Ascending aorta (tissue), 2 donors: Measurements from ENCODE around the gene CD320. TPM values are rescaled to one million over a fixed set of nuclear protein-coding genes. Genes with fewer than 3 reads are reported as not detected.
"Not testable (repeated sequence)": the region's sequence is repeated elsewhere in the genome, so short reads cannot be mapped to it uniquely, and the experiment has no call there.

ENCODE experiments used
- DNase-seq, 2 donors: peaks; one replicate each; pipeline ENCODE4 v3.0.0-alpha.2; 2019; ENCODE audit warnings: low spot score in 2 of 2
- H3K27ac ChIP-seq, 2 donors: fragments of 200-600 bp; sonication (generic); one replicate each; pipeline ENCODE4 v1.5.1; 2016 to 2017; ENCODE audit warnings: mild to moderate bottlenecking in 1 of 2
- H3K27me3 ChIP-seq: fragments of 200-600 bp; sonication (generic); one replicate; pipeline ENCODE4 v1.5.1; 2017
- H3K36me3 ChIP-seq, 2 donors: fragments of 200-600 bp; sonication (generic); one replicate each; pipeline ENCODE4 v1.5.1; 2016
- H3K4me1 ChIP-seq, 2 donors: fragments of 200-600 bp; sonication (generic); one replicate each; pipeline ENCODE4 v1.5.1; 2016 to 2017; ENCODE audit warnings: mild to moderate bottlenecking in 1 of 2
- H3K4me3 ChIP-seq, 2 donors: fragments of 200-600 bp; sonication (generic); one replicate each; pipeline ENCODE4 v1.5.1; 2016 to 2017; ENCODE audit warnings: mild to moderate bottlenecking in 1 of 2
- H3K9me3 ChIP-seq, 2 donors: fragments of 200-600 bp; sonication (generic); one replicate each; pipeline ENCODE4 v1.5.1; 2016
- intact Hi-C: fragments of 100-400 bp; cut with DNase I; formaldehyde crosslinking; loops from one replicate; pipeline ENCODE4 v1.15.1; 2023
- total RNA-seq: library from RNA; depleted of rRNA; stranded (reverse); fragments of >200 nt; gene quantifications from one replicate; pipeline ENCODE4 v1.1.0, GENCODE V29; 2016
- TF ChIP-seq, protein P1 (sequence below), 3 experiments: fragments of 200-600 bp in 2 of 3; fragments of 450-650 bp in 1 of 3; sonication (generic) in 2 of 3; IDR thresholded peaks; one replicate each; pipeline ENCODE4 v1.5.1; 2016 to 2019; ENCODE audit warnings: antibody characterized with exemption in 3 of 3, mild to moderate bottlenecking in 1 of 3, moderate library complexity in 1 of 3

Gene CD320
- total RNA-seq, 1 donor from 2014 or later, result 263 TPM

DNA sequence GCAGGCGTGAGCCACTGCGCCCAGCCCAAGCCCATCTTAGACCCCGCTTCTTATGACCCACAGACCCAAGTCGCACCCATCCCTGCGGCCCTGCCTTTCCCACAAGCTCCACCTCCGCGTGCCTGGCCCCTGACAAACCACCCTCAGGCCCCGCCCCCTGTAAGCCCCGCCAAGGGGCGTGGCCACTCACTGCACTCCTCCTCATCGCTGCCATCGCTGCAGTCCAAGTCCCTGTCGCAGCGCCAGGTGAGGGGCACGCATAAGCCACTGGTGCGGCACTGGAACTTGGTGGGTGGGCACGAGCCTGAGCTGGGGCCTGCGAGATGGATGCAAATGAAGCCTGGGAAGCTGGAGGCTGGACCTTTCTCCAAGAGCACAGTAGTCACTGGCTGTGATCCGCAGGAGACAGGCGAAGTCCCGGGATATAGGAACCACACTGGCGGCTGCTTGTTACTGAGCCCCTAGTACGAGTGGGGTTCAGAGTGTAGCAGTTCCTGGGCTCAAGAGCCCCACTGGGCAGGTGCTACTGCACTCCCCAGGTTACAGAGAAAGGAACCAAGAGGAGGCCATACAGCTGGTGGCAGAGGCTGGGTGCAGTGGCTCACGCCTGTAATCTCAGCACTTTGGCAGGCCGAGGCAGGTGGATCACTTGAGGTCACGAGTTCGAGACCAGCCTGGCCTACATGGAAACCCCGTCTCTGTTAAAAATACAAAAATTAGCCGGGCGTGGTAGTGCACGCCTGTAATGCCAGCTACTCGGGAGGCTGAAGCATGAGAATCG, 3.1 kb downstream of the CD320 start:
- peak in 1 of 2 donors; percentile 62 for DNase-seq
- peaks cover 5 to 11% of the 10 kb centered on the region in 2 donors for H3K36me3 ChIP-seq
- no peaks in the 10 kb centered on the region for H3K9me3 ChIP-seq
- no peak overlapping the region for H3K27ac ChIP-seq
- H3K4me1 ChIP-seq, result peaks cover 4 to 11% of the 10 kb centered on the region in 2 donors
- intact Hi-C loops, result loop anchor here (5.0 kb wide), 1 partner anchor 678 kb away; the partner anchor contains the start of genes PET100 and XAB2
- TF ChIP-seq, protein P1, sequence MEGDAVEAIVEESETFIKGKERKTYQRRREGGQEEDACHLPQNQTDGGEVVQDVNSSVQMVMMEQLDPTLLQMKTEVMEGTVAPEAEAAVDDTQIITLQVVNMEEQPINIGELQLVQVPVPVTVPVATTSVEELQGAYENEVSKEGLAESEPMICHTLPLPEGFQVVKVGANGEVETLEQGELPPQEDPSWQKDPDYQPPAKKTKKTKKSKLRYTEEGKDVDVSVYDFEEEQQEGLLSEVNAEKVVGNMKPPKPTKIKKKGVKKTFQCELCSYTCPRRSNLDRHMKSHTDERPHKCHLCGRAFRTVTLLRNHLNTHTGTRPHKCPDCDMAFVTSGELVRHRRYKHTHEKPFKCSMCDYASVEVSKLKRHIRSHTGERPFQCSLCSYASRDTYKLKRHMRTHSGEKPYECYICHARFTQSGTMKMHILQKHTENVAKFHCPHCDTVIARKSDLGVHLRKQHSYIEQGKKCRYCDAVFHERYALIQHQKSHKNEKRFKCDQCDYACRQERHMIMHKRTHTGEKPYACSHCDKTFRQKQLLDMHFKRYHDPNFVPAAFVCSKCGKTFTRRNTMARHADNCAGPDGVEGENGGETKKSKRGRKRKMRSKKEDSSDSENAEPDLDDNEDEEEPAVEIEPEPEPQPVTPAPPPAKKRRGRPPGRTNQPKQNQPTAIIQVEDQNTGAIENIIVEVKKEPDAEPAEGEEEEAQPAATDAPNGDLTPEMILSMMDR (IDR thresholded peaks at IDR 0.05), result no peak
- no peaks in the 10 kb centered on the region for H3K27me3 ChIP-seq
- H3K4me3 ChIP-seq, result no peak overlapping the region

DNA sequence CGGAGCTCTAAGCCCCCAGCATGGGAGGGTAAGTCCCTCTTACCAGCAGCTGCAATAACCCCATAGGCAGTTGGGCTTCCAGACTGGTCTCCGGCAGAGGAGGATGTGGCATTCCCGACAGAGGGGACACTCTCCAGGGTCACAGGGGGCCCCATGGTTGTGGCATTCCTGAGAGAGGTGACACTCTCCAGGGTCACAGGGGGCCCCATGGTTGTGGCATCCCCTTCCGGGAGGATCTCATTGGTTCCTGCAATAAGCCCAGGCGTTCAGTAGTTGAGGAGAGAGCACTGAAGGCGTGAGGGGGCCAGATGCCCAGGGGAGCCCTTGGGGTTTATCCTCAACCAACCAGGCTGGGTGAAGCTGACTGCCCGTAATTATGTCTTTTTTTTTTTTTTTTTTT, 5.4 kb downstream of the CD320 start:
- intact Hi-C loops, result no loop called here
- no peaks in the 10 kb centered on the region for H3K27me3 ChIP-seq
- TF ChIP-seq, protein P1 (IDR thresholded peaks at IDR 0.05), result no peak

DNA sequence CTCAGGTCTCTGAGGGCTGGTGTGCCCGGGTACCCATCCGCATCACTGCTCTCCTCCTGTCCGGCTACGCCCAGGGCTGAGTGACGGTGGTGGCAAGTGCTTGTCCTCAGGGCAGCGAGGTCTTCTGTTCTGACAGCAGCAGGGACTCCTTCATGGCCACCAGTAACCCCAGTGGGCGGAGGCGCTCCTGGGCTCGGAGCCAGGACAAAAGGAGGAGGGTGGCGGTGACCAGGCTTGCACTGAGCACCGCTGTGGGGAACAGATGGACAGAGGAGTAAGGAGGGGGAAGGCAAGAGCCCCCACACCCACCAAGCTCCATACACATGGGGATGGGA, 5.8 kb downstream of the CD320 start:
- TF ChIP-seq, protein P1 (IDR thresholded peaks at IDR 0.05), result no peak
- no peaks in the 10 kb centered on the region for H3K9me3 ChIP-seq
- no peak overlapping the region for H3K4me3 ChIP-seq
- peaks cover 5 to 7% of the 10 kb centered on the region in 2 donors for H3K36me3 ChIP-seq
- no peaks in the 10 kb centered on the region for H3K27me3 ChIP-seq
- no peak overlapping the region for H3K27ac ChIP-seq
- intact Hi-C loops, result no loop called here
- DNase-seq, result peak in 1 of 2 donors; percentile 60
- peaks cover 0 to 2% of the 10 kb centered on the region in 2 donors for H3K4me1 ChIP-seq

More for the DNA sequence above, 5.4 kb downstream of the CD320 start:
- peak in 1 of 2 donors; percentile 52 for DNase-seq
- Histone ChIP-seq H3K4me1 (peaks cover 0 to 6% of the 10 kb centered on the region in 2 donors), H3K4me3 (no peak overlapping the region), H3K9me3 (no peaks in the 10 kb centered on the region), H3K36me3 (peaks cover 5 to 7% of the 10 kb centered on the region in 2 donors), H3K27ac (no peak overlapping the region)

DNA sequence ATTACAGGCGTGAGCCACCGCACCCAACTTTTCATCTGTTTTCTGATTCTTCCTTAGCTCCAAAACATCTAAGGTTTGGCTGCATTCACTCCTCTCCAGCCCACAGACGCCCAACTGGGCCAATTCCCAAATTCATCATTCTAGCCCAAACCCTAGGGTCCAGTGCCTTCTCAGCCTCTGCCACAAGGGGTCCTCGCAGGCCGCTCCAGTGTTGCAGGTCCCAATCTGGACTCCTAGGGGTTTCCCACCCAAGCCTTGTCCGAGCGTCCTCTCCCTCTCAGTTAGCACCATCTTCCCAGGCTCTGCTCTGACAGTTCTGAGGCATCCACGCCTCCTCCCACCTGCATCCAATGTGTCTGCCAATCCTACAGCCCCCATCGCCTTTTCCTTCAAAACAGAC, 16.8 kb downstream of the CD320 start:
- H3K4me3 ChIP-seq, intact Hi-C loops, DNase-seq, H3K36me3 ChIP-seq, H3K27ac ChIP-seq, H3K4me1 ChIP-seq, H3K9me3 ChIP-seq, H3K27me3 ChIP-seq: not testable (repeated sequence)

DNA sequence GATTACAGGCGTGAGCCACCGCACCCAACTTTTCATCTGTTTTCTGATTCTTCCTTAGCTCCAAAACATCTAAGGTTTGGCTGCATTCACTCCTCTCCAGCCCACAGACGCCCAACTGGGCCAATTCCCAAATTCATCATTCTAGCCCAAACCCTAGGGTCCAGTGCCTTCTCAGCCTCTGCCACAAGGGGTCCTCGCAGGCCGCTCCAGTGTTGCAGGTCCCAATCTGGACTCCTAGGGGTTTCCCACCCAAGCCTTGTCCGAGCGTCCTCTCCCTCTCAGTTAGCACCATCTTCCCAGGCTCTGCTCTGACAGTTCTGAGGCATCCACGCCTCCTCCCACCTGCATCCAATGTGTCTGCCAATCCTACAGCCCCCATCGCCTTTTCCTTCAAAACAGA, 31.6 kb downstream of the CD320 start:
- DNase-seq, H3K9me3 ChIP-seq, H3K27ac ChIP-seq, H3K4me1 ChIP-seq, H3K36me3 ChIP-seq, H3K27me3 ChIP-seq, intact Hi-C loops, H3K4me3 ChIP-seq: not testable (repeated sequence)

DNA sequence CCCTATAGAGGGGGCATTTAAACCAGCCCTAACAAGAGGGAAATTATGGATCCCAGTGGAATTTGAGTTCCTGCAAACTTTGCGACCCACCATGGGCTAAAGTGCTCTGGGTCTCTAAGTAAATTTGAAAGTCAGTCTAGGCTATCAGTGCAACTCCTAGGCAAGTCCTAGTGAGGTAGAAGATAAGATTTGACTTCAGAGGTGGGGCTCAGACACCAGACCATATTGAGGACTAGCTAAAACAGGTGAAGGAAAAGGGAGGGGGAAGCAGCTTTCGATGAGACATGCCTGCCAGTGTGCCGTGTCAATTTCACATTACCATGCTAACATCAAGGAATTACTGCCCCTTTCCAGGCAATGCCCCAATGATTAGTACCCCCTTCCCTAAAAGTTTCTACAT, 38.4 kb downstream of the CD320 start:
- no peak overlapping the region for H3K27ac ChIP-seq
- intact Hi-C loops, result loop anchor here (2.0 kb wide), 1 partner anchor 51 kb away; the partner anchor contains the start of genes NDUFA7 and RPS28
- peaks cover 0 to 3% of the 10 kb centered on the region in 2 donors for H3K4me1 ChIP-seq
- H3K36me3 ChIP-seq, result no peaks in the 10 kb centered on the region
- DNase-seq, result no peak
- TF ChIP-seq, protein P1 (IDR thresholded peaks at IDR 0.05), result no peak
- no peak overlapping the region for H3K4me3 ChIP-seq
- H3K27me3 ChIP-seq, result no peaks in the 10 kb centered on the region
- no peaks in the 10 kb centered on the region for H3K9me3 ChIP-seq
